Measurements from ENCODE around the gene ABTB2. TPM values are rescaled to one million over a fixed set of nuclear protein-coding genes. Genes with fewer than 3 reads are reported as not detected.
"Not testable (repeated sequence)": the region's sequence is repeated elsewhere in the genome, so short reads cannot be mapped to it uniquely, and the experiment has no call there.

Gene ABTB2
- total RNA-seq, 1 donor from 2014 or later, result 32.9 TPM

GRCh38 chr11:34255101-34255500 is 102.7 kb downstream of the ABTB2 start:
- Mint-ChIP-seq H3K27ac (no peak overlapping the region), H3K9me3 (no peaks in the 10 kb centered on the region), H3K27me3 (ENCODE audit: low read depth) (peaks cover 5% of the 10 kb centered on the region), H3K4me1 (ENCODE audit: low read depth) (peaks cover 36% of the 10 kb centered on the region), H3K36me3 (ENCODE audit: low read depth) (peaks cover 4% of the 10 kb centered on the region), H3K4me3 (ENCODE audit: low read depth) (no peak overlapping the region)
- intact Hi-C loops (cut with micrococcal nuclease), result no loop called here
- DNase-seq (ENCODE audit: low spot score), result no peak

DNA sequence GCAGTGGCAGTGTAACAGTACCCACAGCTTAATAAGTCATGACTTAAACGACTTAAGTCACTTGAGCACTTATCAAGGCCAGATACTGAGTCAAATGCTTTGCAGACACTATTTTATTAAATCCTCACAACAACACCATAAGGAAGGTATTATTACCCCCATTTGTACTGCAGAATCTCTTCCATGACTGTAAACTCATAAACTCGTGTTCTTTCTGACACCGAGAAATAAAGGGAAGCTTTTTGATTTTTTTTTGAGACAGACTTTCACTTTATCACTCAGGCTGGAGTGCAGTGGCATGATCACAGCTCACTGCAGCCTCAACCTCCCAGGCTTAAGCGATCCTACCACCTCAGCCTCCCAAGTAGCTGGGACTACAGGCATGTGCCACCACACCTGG is 103.8 kb downstream of the ABTB2 start:
- H3K9me3 Mint-ChIP-seq, result no peaks in the 10 kb centered on the region
- H3K4me1 Mint-ChIP-seq (ENCODE audit: low read depth), result peaks cover 45% of the 10 kb centered on the region
- H3K27ac Mint-ChIP-seq, result no peak overlapping the region
- H3K4me3 Mint-ChIP-seq (ENCODE audit: low read depth), result no peak overlapping the region
- peaks cover 4% of the 10 kb centered on the region for H3K27me3 Mint-ChIP-seq (ENCODE audit: low read depth)
- H3K36me3 Mint-ChIP-seq (ENCODE audit: low read depth), result peaks cover 4% of the 10 kb centered on the region
- intact Hi-C loops (cut with micrococcal nuclease), result loop anchor here (5.0 kb wide), 1 partner anchor 187 kb away; no protein-coding TSS in a partner anchor
- no peak for DNase-seq (ENCODE audit: low spot score)

- DNase-seq (ENCODE audit: low spot score), result no peak
- intact Hi-C loops (cut with micrococcal nuclease), result loop anchor here (5.0 kb wide), 1 partner anchor 185 kb away; no protein-coding TSS in a partner anchor
- peaks cover 4% of the 10 kb centered on the region for H3K36me3 Mint-ChIP-seq (ENCODE audit: low read depth)
- H3K27me3 Mint-ChIP-seq (ENCODE audit: low read depth), result peaks cover 4% of the 10 kb centered on the region
- no peaks in the 10 kb centered on the region for H3K9me3 Mint-ChIP-seq
- H3K4me1 Mint-ChIP-seq (ENCODE audit: low read depth), result peaks cover 57% of the 10 kb centered on the region
- H3K4me3 Mint-ChIP-seq (ENCODE audit: low read depth), result no peak overlapping the region
- no peak overlapping the region for H3K27ac Mint-ChIP-seq
Observed at GRCh38 chr11:34252651-34253050, 105.2 kb downstream of the ABTB2 start.

GRCh38 chr11:34252015-34252414 is 105.8 kb downstream of the ABTB2 start:
- H3K27me3 Mint-ChIP-seq (ENCODE audit: low read depth), result peaks cover 2% of the 10 kb centered on the region
- intact Hi-C loops (cut with micrococcal nuclease), result loop anchor here (5.0 kb wide), 1 partner anchor 185 kb away; no protein-coding TSS in a partner anchor
- H3K4me1 Mint-ChIP-seq (ENCODE audit: low read depth), result peaks cover 62% of the 10 kb centered on the region
- no peak overlapping the region for H3K4me3 Mint-ChIP-seq (ENCODE audit: low read depth)
- peaks cover 6% of the 10 kb centered on the region for H3K36me3 Mint-ChIP-seq (ENCODE audit: low read depth)
- no peaks in the 10 kb centered on the region for H3K9me3 Mint-ChIP-seq
- no peak for DNase-seq (ENCODE audit: low spot score)
- no peak overlapping the region for H3K27ac Mint-ChIP-seq

- H3K27me3 Mint-ChIP-seq (ENCODE audit: low read depth), result no peaks in the 10 kb centered on the region
- H3K9me3 Mint-ChIP-seq, result no peaks in the 10 kb centered on the region
- H3K36me3 Mint-ChIP-seq (ENCODE audit: low read depth), result peaks cover 5% of the 10 kb centered on the region
- H3K4me3 Mint-ChIP-seq (ENCODE audit: low read depth), result peak overlapping the region; percentile 34
- peaks cover 64% of the 10 kb centered on the region for H3K4me1 Mint-ChIP-seq (ENCODE audit: low read depth)
- DNase-seq (ENCODE audit: low spot score), result no peak
- intact Hi-C loops (cut with micrococcal nuclease), result loop anchor here (5.0 kb wide), 1 partner anchor 184 kb away; no protein-coding TSS in a partner anchor
- H3K27ac Mint-ChIP-seq, result peak overlapping the region; percentile 47
Observed at GRCh38 chr11:34251589-34251980, 106.2 kb downstream of the ABTB2 start.

- H3K36me3 Mint-ChIP-seq (ENCODE audit: low read depth), result peaks cover 5% of the 10 kb centered on the region
- H3K9me3 Mint-ChIP-seq, result no peaks in the 10 kb centered on the region
- H3K27ac Mint-ChIP-seq, result peak overlapping the region; percentile 47
- H3K27me3 Mint-ChIP-seq (ENCODE audit: low read depth), result no peaks in the 10 kb centered on the region
- peak; percentile 61 for DNase-seq (ENCODE audit: low spot score)
- intact Hi-C loops (cut with micrococcal nuclease), result loop anchor here (5.0 kb wide), 1 partner anchor 184 kb away; no protein-coding TSS in a partner anchor
- peak overlapping the region; percentile 34 for H3K4me3 Mint-ChIP-seq (ENCODE audit: low read depth)
- H3K4me1 Mint-ChIP-seq (ENCODE audit: low read depth), result peaks cover 68% of the 10 kb centered on the region
Observed at GRCh38 chr11:34250732-34251588, 106.8 kb downstream of the ABTB2 start.

GRCh38 chr11:34250211-34250610 is 107.6 kb downstream of the ABTB2 start:
- Mint-ChIP-seq H3K27ac (no peak overlapping the region), H3K36me3 (ENCODE audit: low read depth) (peaks cover 6% of the 10 kb centered on the region), H3K4me3 (ENCODE audit: low read depth) (no peak overlapping the region), H3K9me3 (no peaks in the 10 kb centered on the region), H3K4me1 (ENCODE audit: low read depth) (peaks cover 75% of the 10 kb centered on the region), H3K27me3 (ENCODE audit: low read depth) (no peaks in the 10 kb centered on the region)
- intact Hi-C loops (cut with micrococcal nuclease), result loop anchor here (5.0 kb wide), 1 partner anchor 183 kb away; no protein-coding TSS in a partner anchor
- DNase-seq (ENCODE audit: low spot score), result no peak

- intact Hi-C loops (cut with micrococcal nuclease), result loop anchor here (2.0 to 10.0 kb wide), 5 partner anchors 15 to 895 kb away; partner anchors contain the start of gene CAPRIN1
- no peaks in the 10 kb centered on the region for H3K27me3 Mint-ChIP-seq (ENCODE audit: low read depth)
- no peak overlapping the region for H3K27ac Mint-ChIP-seq
- no peak overlapping the region for H3K4me3 Mint-ChIP-seq (ENCODE audit: low read depth)
- no peak for DNase-seq (ENCODE audit: low spot score)
- no peaks in the 10 kb centered on the region for H3K9me3 Mint-ChIP-seq
- peaks cover 83% of the 10 kb centered on the region for H3K4me1 Mint-ChIP-seq (ENCODE audit: low read depth)
- H3K36me3 Mint-ChIP-seq (ENCODE audit: low read depth), result peaks cover 9% of the 10 kb centered on the region
Observed at GRCh38 chr11:34249439-34249838, 108.4 kb downstream of the ABTB2 start.

- Mint-ChIP-seq H3K36me3 (ENCODE audit: low read depth) (peaks cover 15% of the 10 kb centered on the region), H3K4me1 (ENCODE audit: low read depth) (peaks cover 92% of the 10 kb centered on the region), H3K27ac (peak overlapping the region; percentile 67)
- H3K27me3 Mint-ChIP-seq (ENCODE audit: low read depth); H3K4me3 Mint-ChIP-seq (ENCODE audit: low read depth); H3K9me3 Mint-ChIP-seq; DNase-seq (ENCODE audit: low spot score): not testable (repeated sequence)
- intact Hi-C loops (cut with micrococcal nuclease), result loop anchor here (5.0 to 10.0 kb wide), 4 partner anchors 194 to 898 kb away; partner anchors contain the start of gene CAPRIN1
Observed at GRCh38 chr11:34246511-34246910, 111.3 kb downstream of the ABTB2 start.

GRCh38 chr11:34245041-34245440 is 112.8 kb downstream of the ABTB2 start:
- Mint-ChIP-seq H3K27me3 (ENCODE audit: low read depth) (no peaks in the 10 kb centered on the region), H3K27ac (peak overlapping the region; percentile 83), H3K4me3 (ENCODE audit: low read depth) (peak overlapping the region; percentile 47), H3K9me3 (no peaks in the 10 kb centered on the region), H3K36me3 (ENCODE audit: low read depth) (peaks cover 15% of the 10 kb centered on the region), H3K4me1 (ENCODE audit: low read depth) (peaks cover 87% of the 10 kb centered on the region)
- intact Hi-C loops (cut with micrococcal nuclease), result loop anchor here (2.0 to 10.0 kb wide), 9 partner anchors 22 to 900 kb away; partner anchors contain the start of genes CAPRIN1 and NAT10
- DNase-seq (ENCODE audit: low spot score), result no peak

DNA sequence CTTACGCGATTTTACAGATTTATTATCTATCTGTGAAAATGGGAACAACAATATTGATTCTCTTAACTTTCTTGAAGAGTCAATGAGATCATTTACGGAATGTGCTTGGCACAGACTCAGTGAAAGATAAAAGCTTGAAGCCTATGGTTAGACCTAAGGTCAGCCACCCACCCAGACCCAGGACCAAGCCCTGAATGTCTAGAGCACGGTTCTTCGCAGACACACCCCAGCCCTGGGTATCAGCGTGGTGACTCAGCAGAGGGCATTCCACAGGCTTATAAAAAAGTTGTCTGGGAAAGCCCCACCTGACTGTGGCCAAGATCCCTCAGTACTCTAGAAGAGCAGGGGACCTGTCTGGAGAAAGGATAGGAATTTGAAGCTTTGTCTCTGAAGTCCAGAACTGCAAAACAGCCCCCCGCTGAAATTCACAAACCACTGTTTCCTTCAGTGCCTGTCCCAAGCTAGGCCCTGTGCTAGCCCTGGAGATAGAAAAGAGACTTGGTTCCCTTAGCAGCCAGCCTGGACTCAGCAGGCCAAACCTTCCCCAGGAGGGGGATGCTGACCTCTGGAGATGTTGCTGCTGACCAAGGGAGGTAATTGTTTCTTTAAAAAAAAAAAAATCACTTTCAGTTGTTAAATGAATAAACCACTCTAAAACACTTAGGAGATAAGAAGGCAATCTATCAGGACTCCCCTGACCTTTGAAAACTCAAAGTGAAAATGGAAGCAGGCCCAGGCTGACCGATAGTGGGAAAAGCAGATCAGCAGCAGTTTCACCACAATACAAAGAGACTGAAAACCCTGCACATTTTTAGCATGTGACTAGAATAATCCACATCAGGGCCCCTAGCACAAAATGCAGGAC is 114.0 kb downstream of the ABTB2 start:
- Mint-ChIP-seq H3K4me3 (ENCODE audit: low read depth) (peak overlapping the region; percentile 45), H3K27ac (peak overlapping the region; percentile 83), H3K4me1 (ENCODE audit: low read depth) (peaks cover 87% of the 10 kb centered on the region), H3K9me3 (no peaks in the 10 kb centered on the region), H3K36me3 (ENCODE audit: low read depth) (peaks cover 17% of the 10 kb centered on the region), H3K27me3 (ENCODE audit: low read depth) (no peaks in the 10 kb centered on the region)
- intact Hi-C loops (cut with micrococcal nuclease), result loop anchor here (1.0 to 10.0 kb wide), 8 partner anchors 9 to 901 kb away; partner anchors contain the start of gene NAT10
- DNase-seq (ENCODE audit: low spot score), result peak; percentile 52

DNA sequence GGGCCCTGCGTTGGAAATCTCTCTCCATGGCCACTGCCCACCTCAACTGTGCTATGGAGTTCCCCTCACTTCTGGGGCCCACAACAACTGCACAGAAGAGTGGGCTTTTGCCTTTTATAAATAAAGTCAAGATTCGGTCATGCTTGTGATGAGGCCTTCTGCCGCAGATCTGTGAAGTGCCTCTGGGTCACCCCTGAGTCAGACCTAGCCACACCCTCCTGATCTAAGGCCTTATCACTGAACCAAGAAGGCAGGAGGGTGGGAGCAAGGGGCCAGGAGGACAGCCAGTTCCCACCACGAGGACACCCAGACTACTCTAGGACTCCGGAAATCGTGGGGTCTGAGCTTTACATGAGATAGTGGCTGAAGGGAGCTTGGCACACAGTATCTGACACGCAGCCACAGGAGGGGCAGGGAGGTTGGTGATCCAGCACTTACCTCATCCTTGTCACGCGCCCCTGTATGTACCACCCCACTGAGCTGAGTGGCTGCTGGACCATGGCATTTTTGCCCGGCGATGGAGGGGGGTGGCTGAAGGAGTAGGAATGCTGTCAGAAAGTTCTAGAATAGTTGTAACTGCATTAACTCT is 115.7 kb downstream of the ABTB2 start:
- Mint-ChIP-seq H3K9me3 (no peaks in the 10 kb centered on the region), H3K27me3 (ENCODE audit: low read depth) (no peaks in the 10 kb centered on the region), H3K4me3 (ENCODE audit: low read depth) (no peak overlapping the region), H3K4me1 (ENCODE audit: low read depth) (peaks cover 83% of the 10 kb centered on the region), H3K36me3 (ENCODE audit: low read depth) (peaks cover 15% of the 10 kb centered on the region), H3K27ac (peak overlapping the region; percentile 76)
- intact Hi-C loops (cut with micrococcal nuclease), result loop anchor here (10.0 kb wide), 2 partner anchors 803 to 903 kb away; no protein-coding TSS in a partner anchor
- DNase-seq (ENCODE audit: low spot score), result no peak

Data from activated T-helper 2 cell treated with anti-CD3 and anti-CD28 coated beads, Interferon-gamma antibody, Interleukin-2, Interleukin-4, amounts not matched to agents 10 μg/mL and 5 μg/mL and 100 μg/mL, durations not matched to agents 14 hours and 24 hours and 36 hours (primary cell).